ENCODE data around the gene STRIP2.
"Not testable (repeated sequence)": the region's sequence is repeated elsewhere in the genome, so short reads cannot be mapped to it uniquely, and the experiment has no call there.

The STRIP2 gene

DNA sequence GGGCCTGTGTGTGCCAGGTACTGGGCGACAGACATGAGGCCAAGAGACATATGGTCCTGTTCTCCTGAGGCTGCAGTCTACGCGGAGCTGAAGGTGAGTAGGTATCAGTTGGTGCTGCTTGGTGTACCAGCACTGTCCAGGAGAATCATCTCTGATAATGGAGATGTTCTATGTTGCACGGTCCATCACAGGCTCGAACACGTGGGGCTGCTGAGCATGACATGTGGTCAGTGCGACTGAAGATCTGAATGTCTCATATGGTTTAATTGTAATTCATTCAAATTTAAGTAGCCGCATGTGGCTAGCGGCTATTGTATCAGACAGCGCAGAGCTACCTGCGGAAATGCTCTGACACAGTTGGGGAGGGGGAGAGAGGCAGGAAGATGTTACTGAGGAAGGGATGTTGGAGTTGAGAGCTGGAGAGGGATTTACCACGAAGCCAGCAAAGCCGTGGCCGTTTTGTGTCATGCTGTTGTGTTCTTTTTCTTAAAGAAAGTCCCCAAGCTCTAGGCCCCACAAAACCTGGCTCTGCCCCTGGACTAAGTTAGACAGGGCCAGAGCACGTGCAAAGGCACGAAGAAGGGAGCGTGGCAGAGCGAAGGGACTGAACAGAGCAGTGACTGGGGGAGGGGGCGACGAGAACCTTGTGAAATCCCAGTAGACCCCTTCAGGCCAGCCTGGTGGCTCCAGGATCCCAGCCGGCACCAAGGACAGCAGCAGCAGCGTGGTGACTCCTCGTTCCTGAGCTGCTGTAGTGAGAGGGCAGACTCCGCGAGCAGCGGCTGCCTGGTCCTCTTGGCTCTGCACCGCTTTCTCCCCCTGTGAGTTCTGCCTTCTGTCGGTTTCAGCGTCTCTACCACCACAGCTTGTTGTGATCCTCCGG lies 88.1 kb downstream of the STRIP2 start:
- H3K27me3 ChIP-seq (ENCODE audit: insufficient read depth, low read length), result peaks cover 14% of the 10 kb centered on the region; the same call in 1 of the 2 replicates
- H3K36me3 ChIP-seq (ENCODE audit: insufficient read depth, low read depth, low read length), result no peaks in the 10 kb centered on the region
- H3K9ac ChIP-seq (ENCODE audit: low read depth, low read length), result no peak overlapping the region
- peaks cover 5% of the 10 kb centered on the region; the same call in 1 of the 2 replicates for H3K4me1 ChIP-seq (ENCODE audit: insufficient read depth, low read length)
- H3K4me3 ChIP-seq (ENCODE audit: low read length), result no peak overlapping the region
- no peak overlapping the region for H3K27ac ChIP-seq (ENCODE audit: low read length)
- no peaks in the 10 kb centered on the region for H3K9me3 ChIP-seq (ENCODE audit: insufficient read depth, low read depth, low read length)

- no peaks in the 10 kb centered on the region for H3K36me3 ChIP-seq (ENCODE audit: insufficient read depth, low read depth, low read length)
- no peak overlapping the region for H3K27ac ChIP-seq (ENCODE audit: low read length)
- peaks cover 5% of the 10 kb centered on the region; the same call in 1 of the 2 replicates for H3K4me1 ChIP-seq (ENCODE audit: insufficient read depth, low read length)
- H3K9ac ChIP-seq (ENCODE audit: low read depth, low read length), result no peak overlapping the region
- no peaks in the 10 kb centered on the region for H3K9me3 ChIP-seq (ENCODE audit: insufficient read depth, low read depth, low read length)
- H3K4me3 ChIP-seq (ENCODE audit: low read length), result no peak overlapping the region
- H3K27me3 ChIP-seq (ENCODE audit: insufficient read depth, low read length), result peaks cover 14% of the 10 kb centered on the region; the same call in 1 of the 2 replicates
Measured at GRCh38 chr7:129522971-129523340, 88.7 kb downstream of the STRIP2 start.

DNA sequence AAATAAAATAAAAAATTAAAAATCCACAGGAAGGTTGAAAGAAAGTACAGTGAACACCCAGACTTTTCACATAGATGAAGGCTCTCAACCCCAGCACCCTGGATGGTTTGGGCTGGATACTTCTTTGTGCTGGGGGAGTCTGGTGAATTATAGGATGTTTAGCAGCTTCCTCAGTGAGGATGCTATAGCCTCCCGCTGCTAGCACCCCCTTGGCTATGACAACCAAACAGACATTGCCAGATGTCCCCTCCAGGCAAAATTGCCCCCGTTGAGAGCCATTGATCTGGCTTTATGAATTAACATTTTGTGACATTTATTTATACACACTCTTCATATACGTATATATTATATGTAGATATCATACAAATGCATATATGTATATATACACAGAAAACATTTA lies 89.7 kb downstream of the STRIP2 start:
- Histone ChIP-seq H3K9ac (ENCODE audit: low read depth, low read length) (no peak overlapping the region), H3K27me3 (ENCODE audit: insufficient read depth, low read length) (peaks cover 14% of the 10 kb centered on the region; the same call in 1 of the 2 replicates), H3K36me3 (ENCODE audit: insufficient read depth, low read depth, low read length) (no peaks in the 10 kb centered on the region), H3K9me3 (ENCODE audit: insufficient read depth, low read depth, low read length) (no peaks in the 10 kb centered on the region), H3K4me1 (ENCODE audit: insufficient read depth, low read length) (peaks cover 5% of the 10 kb centered on the region; the same call in 1 of the 2 replicates), H3K27ac (ENCODE audit: low read length) (no peak overlapping the region), H3K4me3 (ENCODE audit: low read length) (no peak overlapping the region)

DNA sequence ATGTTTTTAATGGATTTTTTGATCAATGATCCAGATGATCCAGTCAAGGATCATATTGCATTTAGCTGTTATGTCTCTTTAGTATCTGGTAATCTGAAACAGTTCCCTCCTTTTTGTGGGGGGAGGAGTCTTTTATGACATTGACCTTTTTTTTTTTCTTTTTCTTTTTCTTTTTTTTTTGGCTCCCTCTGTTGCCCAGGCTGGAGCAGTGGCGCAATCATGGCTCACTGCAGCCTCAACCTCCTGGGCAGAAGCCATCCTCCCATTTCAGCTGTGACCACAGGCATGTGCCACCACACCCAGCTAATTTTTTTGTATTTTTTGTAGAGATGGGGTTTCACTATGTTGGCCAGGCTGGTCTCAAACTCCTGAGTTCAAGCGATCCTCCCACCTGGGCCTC lies 90.2 kb downstream of the STRIP2 start:
- peaks cover 14% of the 10 kb centered on the region; the same call in 1 of the 2 replicates for H3K27me3 ChIP-seq (ENCODE audit: insufficient read depth, low read length)
- not testable (repeated sequence) for H3K9me3 ChIP-seq (ENCODE audit: insufficient read depth, low read depth, low read length); H3K27ac ChIP-seq (ENCODE audit: low read length); H3K36me3 ChIP-seq (ENCODE audit: insufficient read depth, low read depth, low read length); H3K4me3 ChIP-seq (ENCODE audit: low read length); H3K9ac ChIP-seq (ENCODE audit: low read depth, low read length); H3K4me1 ChIP-seq (ENCODE audit: insufficient read depth, low read length)

DNA sequence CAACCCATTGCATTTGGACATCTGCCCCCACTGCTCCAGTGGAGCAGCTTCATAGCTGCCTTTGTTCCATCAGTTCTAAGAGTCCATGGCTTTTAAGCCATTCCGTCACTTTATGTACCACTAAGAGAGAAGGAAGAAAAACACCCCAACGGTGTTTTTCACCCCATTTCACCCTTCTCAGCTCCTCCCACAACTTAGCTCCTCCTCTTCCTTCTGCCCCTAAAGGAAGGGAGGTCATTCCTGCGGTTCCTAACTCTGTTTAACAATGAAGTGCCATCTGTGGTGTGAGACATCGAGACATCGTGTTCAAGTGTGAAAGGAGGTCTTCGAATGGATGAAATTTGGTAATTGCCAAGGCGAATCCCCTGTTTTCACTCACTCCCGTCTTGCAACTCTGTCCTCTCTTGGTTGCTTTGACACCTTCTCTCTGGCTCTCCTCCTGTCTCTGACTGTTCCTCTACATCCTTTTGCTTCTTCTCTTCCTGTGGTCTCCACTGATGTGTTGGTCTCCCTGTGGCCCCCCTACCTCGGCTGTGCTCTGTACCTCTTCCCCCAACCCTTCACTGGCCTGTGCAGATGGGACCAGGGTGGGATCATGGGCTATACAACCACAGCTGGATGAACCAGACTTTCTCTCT lies 91.1 kb downstream of the STRIP2 start:
- Histone ChIP-seq H3K4me3 (ENCODE audit: low read length) (no peak overlapping the region), H3K9ac (ENCODE audit: low read depth, low read length) (no peak overlapping the region), H3K27me3 (ENCODE audit: insufficient read depth, low read length) (peaks cover 14% of the 10 kb centered on the region; the same call in 1 of the 2 replicates), H3K27ac (ENCODE audit: low read length) (no peak overlapping the region), H3K4me1 (ENCODE audit: insufficient read depth, low read length) (no peaks in the 10 kb centered on the region), H3K36me3 (ENCODE audit: insufficient read depth, low read depth, low read length) (no peaks in the 10 kb centered on the region), H3K9me3 (ENCODE audit: insufficient read depth, low read depth, low read length) (no peaks in the 10 kb centered on the region)

- H3K27ac ChIP-seq (ENCODE audit: low read length), result no peak overlapping the region
Measured at GRCh38 chr7:129529643-129530042, 95.4 kb downstream of the STRIP2 start.

GRCh38 chr7:129530795-129531391 lies 96.7 kb downstream of the STRIP2 start:
- Histone ChIP-seq H3K27ac (ENCODE audit: low read length) (no peak overlapping the region), H3K4me1 (ENCODE audit: insufficient read depth, low read length) (peaks cover 6% of the 10 kb centered on the region; the same call in 1 of the 2 replicates), H3K9ac (ENCODE audit: low read depth, low read length) (no peak overlapping the region), H3K27me3 (ENCODE audit: insufficient read depth, low read length) (no peaks in the 10 kb centered on the region), H3K36me3 (ENCODE audit: insufficient read depth, low read depth, low read length) (no peaks in the 10 kb centered on the region), H3K9me3 (ENCODE audit: insufficient read depth, low read depth, low read length) (no peaks in the 10 kb centered on the region), H3K4me3 (ENCODE audit: low read length) (no peak overlapping the region)

More at GRCh38 chr7:129529643-129530042, 95.4 kb downstream of the STRIP2 start:
- Histone ChIP-seq H3K4me1 (ENCODE audit: insufficient read depth, low read length) (peaks cover 6% of the 10 kb centered on the region; the same call in 1 of the 2 replicates), H3K27me3 (ENCODE audit: insufficient read depth, low read length) (no peaks in the 10 kb centered on the region), H3K9ac (ENCODE audit: low read depth, low read length) (no peak overlapping the region), H3K4me3 (ENCODE audit: low read length) (no peak overlapping the region), H3K36me3 (ENCODE audit: insufficient read depth, low read depth, low read length) (no peaks in the 10 kb centered on the region), H3K9me3 (ENCODE audit: insufficient read depth, low read depth, low read length) (no peaks in the 10 kb centered on the region)

GRCh38 chr7:129531721-129532120 lies 97.5 kb downstream of the STRIP2 start:
- H3K4me1 ChIP-seq (ENCODE audit: insufficient read depth, low read length), result peaks cover 6% of the 10 kb centered on the region; the same call in 1 of the 2 replicates

GRCh38 chr7:129532375-129532774 lies 98.1 kb downstream of the STRIP2 start:
- no peaks in the 10 kb centered on the region for H3K9me3 ChIP-seq (ENCODE audit: insufficient read depth, low read depth, low read length)
- no peaks in the 10 kb centered on the region for H3K27me3 ChIP-seq (ENCODE audit: insufficient read depth, low read length)

More at GRCh38 chr7:129531721-129532120, 97.5 kb downstream of the STRIP2 start:
- no peak overlapping the region for H3K4me3 ChIP-seq (ENCODE audit: low read length)
- no peak overlapping the region for H3K27ac ChIP-seq (ENCODE audit: low read length)
- no peaks in the 10 kb centered on the region for H3K9me3 ChIP-seq (ENCODE audit: insufficient read depth, low read depth, low read length)
- H3K9ac ChIP-seq (ENCODE audit: low read depth, low read length), result no peak overlapping the region
- H3K36me3 ChIP-seq (ENCODE audit: insufficient read depth, low read depth, low read length), result no peaks in the 10 kb centered on the region
- H3K27me3 ChIP-seq (ENCODE audit: insufficient read depth, low read length), result no peaks in the 10 kb centered on the region

GRCh38 chr7:129534558-129535274 lies 100.5 kb downstream of the STRIP2 start:
- not testable (repeated sequence) for H3K9ac ChIP-seq (ENCODE audit: low read depth, low read length); H3K9me3 ChIP-seq (ENCODE audit: insufficient read depth, low read depth, low read length); H3K4me1 ChIP-seq (ENCODE audit: insufficient read depth, low read length); H3K27ac ChIP-seq (ENCODE audit: low read length); H3K4me3 ChIP-seq (ENCODE audit: low read length); H3K36me3 ChIP-seq (ENCODE audit: insufficient read depth, low read depth, low read length); H3K27me3 ChIP-seq (ENCODE audit: insufficient read depth, low read length)

More at GRCh38 chr7:129532375-129532774, 98.1 kb downstream of the STRIP2 start:
- Histone ChIP-seq H3K9ac (ENCODE audit: low read depth, low read length) (no peak overlapping the region), H3K4me3 (ENCODE audit: low read length) (no peak overlapping the region), H3K4me1 (ENCODE audit: insufficient read depth, low read length) (peaks cover 6% of the 10 kb centered on the region; the same call in 1 of the 2 replicates), H3K36me3 (ENCODE audit: insufficient read depth, low read depth, low read length) (no peaks in the 10 kb centered on the region), H3K27ac (ENCODE audit: low read length) (no peak overlapping the region)

GRCh38 chr7:129535896-129536295 lies 101.7 kb downstream of the STRIP2 start:
- H3K36me3 ChIP-seq (ENCODE audit: insufficient read depth, low read depth, low read length), result no peaks in the 10 kb centered on the region
- no peaks in the 10 kb centered on the region for H3K9me3 ChIP-seq (ENCODE audit: insufficient read depth, low read depth, low read length)
- no peak overlapping the region for H3K4me3 ChIP-seq (ENCODE audit: low read length)
- peaks cover 6% of the 10 kb centered on the region; the same call in 1 of the 2 replicates for H3K4me1 ChIP-seq (ENCODE audit: insufficient read depth, low read length)
- no peak overlapping the region for H3K27ac ChIP-seq (ENCODE audit: low read length)
- no peaks in the 10 kb centered on the region for H3K27me3 ChIP-seq (ENCODE audit: insufficient read depth, low read length)
- no peak overlapping the region for H3K9ac ChIP-seq (ENCODE audit: low read depth, low read length)
